ENCODE data around the gene PSMB9.
"Not testable (repeated sequence)": the region's sequence is repeated elsewhere in the genome, so short reads cannot be mapped to it uniquely, and the experiment has no call there.

PSMB9 gene

GRCh38 chr6:32853541-32854375, at the start of gene PSMB9, which contains the start of gene TAP1:
Gene PSMB9, plus strand, starts transcription at chr6:32854192. Its CDS starts 38 bp downstream, at chr6:32854230.
Gene TAP1, minus strand, starts transcription at chr6:32853704. Its CDS starts 68 bp downstream, at chr6:32853636.
- DNase-seq (ENCODE audit: low read depth): peak; percentile 87

- not testable (repeated sequence) for DNase-seq (ENCODE audit: low read depth)
These were observed 48.6 kb upstream of the PSMB9 start for GRCh38 chr6:32805404-32805803.

- DNase-seq (ENCODE audit: low read depth): no peak
These were observed 46.9 kb upstream of the PSMB9 start for GRCh38 chr6:32807020-32807580.

- no peak for DNase-seq (ENCODE audit: low read depth)
These were observed 44.8 kb upstream of the PSMB9 start for GRCh38 chr6:32809171-32809570.

- DNase-seq (ENCODE audit: low read depth): no peak
These were observed 39.8 kb upstream of the PSMB9 start for GRCh38 chr6:32814145-32814544.

GRCh38 chr6:32815115-32815514, 38.9 kb upstream of the PSMB9 start:
- DNase-seq (ENCODE audit: low read depth): no peak

GRCh38 chr6:32815996-32816395, 38.0 kb upstream of the PSMB9 start:
- DNase-seq (ENCODE audit: low read depth): no peak

GRCh38 chr6:32816746-32817204, 37.2 kb upstream of the PSMB9 start, which contains the start of gene HLA-DOB:
Gene HLA-DOB, minus strand, starts transcription at chr6:32817002. Its CDS starts 51 bp downstream, at chr6:32816951.
- no peak for DNase-seq (ENCODE audit: low read depth)

- DNase-seq (ENCODE audit: low read depth): no peak
These were observed 35.1 kb upstream of the PSMB9 start for GRCh38 chr6:32818867-32819266.

- DNase-seq (ENCODE audit: low read depth): peak; percentile 12
These were observed 34.3 kb upstream of the PSMB9 start for GRCh38 chr6:32819729-32820128.

- peak; percentile 10 for DNase-seq (ENCODE audit: low read depth)
These were observed 28.0 kb upstream of the PSMB9 start for GRCh38 chr6:32825966-32826365.

- no peak for DNase-seq (ENCODE audit: low read depth)
These were observed 27.0 kb upstream of the PSMB9 start for GRCh38 chr6:32827025-32827424.

- DNase-seq (ENCODE audit: low read depth): no peak
These were observed 24.5 kb upstream of the PSMB9 start for GRCh38 chr6:32829495-32829894.

GRCh38 chr6:32830017-32830416, 24.0 kb upstream of the PSMB9 start:
- no peak for DNase-seq (ENCODE audit: low read depth)

GRCh38 chr6:32830936-32831335, 23.1 kb upstream of the PSMB9 start:
- DNase-seq (ENCODE audit: low read depth): no peak

- DNase-seq (ENCODE audit: low read depth): no peak
These were observed 21.5 kb upstream of the PSMB9 start for GRCh38 chr6:32832535-32832934.

GRCh38 chr6:32833664-32834063, 20.3 kb upstream of the PSMB9 start:
- no peak for DNase-seq (ENCODE audit: low read depth)

GRCh38 chr6:32835167-32835893, 18.7 kb upstream of the PSMB9 start:
- DNase-seq (ENCODE audit: low read depth): no peak

- no peak for DNase-seq (ENCODE audit: low read depth)
These were observed 17.1 kb upstream of the PSMB9 start for GRCh38 chr6:32836873-32837272.

GRCh38 chr6:32837651-32838113, 16.3 kb upstream of the PSMB9 start:
- DNase-seq (ENCODE audit: low read depth): no peak

GRCh38 chr6:32838114-32838958, 15.7 kb upstream of the PSMB9 start, which contains the start of gene TAP2:
Gene TAP2, minus strand, starts transcription at chr6:32838739. Its CDS starts 506 bp downstream, at chr6:32838233.
- DNase-seq (ENCODE audit: low read depth): peak; percentile 84

All from fibroblast of the conjunctiva (primary cell).